ENCODE data around the gene DGKI.

DGKI gene

GRCh38 chr7:137626469-137627067 lies 220.2 kb downstream of the DGKI start:
- Histone ChIP-seq H3K27ac (ENCODE audit: low read length) (no peak overlapping the region), H3K36me3 (ENCODE audit: control insufficient read depth, low read depth, low read length) (no peaks in the 10 kb centered on the region), H3K4me1 (ENCODE audit: control insufficient read depth, low read depth, low read length) (no peaks in the 10 kb centered on the region), H3K9ac (ENCODE audit: low read length) (no peak overlapping the region), H3K27me3 (ENCODE audit: control insufficient read depth, insufficient read depth, low read length) (no peaks in the 10 kb centered on the region), H3K4me3 (ENCODE audit: low read length) (no peak overlapping the region), H3K9me3 (ENCODE audit: control insufficient read depth, low read depth, low read length) (no peaks in the 10 kb centered on the region)

GRCh38 chr7:137625197-137625596 lies 221.6 kb downstream of the DGKI start:
- Histone ChIP-seq H3K36me3 (ENCODE audit: control insufficient read depth, low read depth, low read length) (no peaks in the 10 kb centered on the region), H3K27ac (ENCODE audit: low read length) (no peak overlapping the region), H3K9me3 (ENCODE audit: control insufficient read depth, low read depth, low read length) (no peaks in the 10 kb centered on the region), H3K9ac (ENCODE audit: low read length) (no peak overlapping the region), H3K4me1 (ENCODE audit: control insufficient read depth, low read depth, low read length) (no peaks in the 10 kb centered on the region), H3K4me3 (ENCODE audit: low read length) (no peak overlapping the region), H3K27me3 (ENCODE audit: control insufficient read depth, insufficient read depth, low read length) (no peaks in the 10 kb centered on the region)

- no peak overlapping the region for H3K4me3 ChIP-seq (ENCODE audit: low read length)
- H3K9me3 ChIP-seq (ENCODE audit: control insufficient read depth, low read depth, low read length), result no peaks in the 10 kb centered on the region
- no peak overlapping the region for H3K9ac ChIP-seq (ENCODE audit: low read length)
- no peaks in the 10 kb centered on the region for H3K27me3 ChIP-seq (ENCODE audit: control insufficient read depth, insufficient read depth, low read length)
- H3K36me3 ChIP-seq (ENCODE audit: control insufficient read depth, low read depth, low read length), result no peaks in the 10 kb centered on the region
- H3K4me1 ChIP-seq (ENCODE audit: control insufficient read depth, low read depth, low read length), result peaks cover 5% of the 10 kb centered on the region
- H3K27ac ChIP-seq (ENCODE audit: low read length), result no peak overlapping the region
Observed at GRCh38 chr7:137619181-137619580, 227.6 kb downstream of the DGKI start.

- no peak overlapping the region for H3K27ac ChIP-seq (ENCODE audit: low read length)
- peaks cover 5% of the 10 kb centered on the region for H3K4me1 ChIP-seq (ENCODE audit: control insufficient read depth, low read depth, low read length)
- H3K27me3 ChIP-seq (ENCODE audit: control insufficient read depth, insufficient read depth, low read length), result no peaks in the 10 kb centered on the region
- no peak overlapping the region for H3K4me3 ChIP-seq (ENCODE audit: low read length)
- no peaks in the 10 kb centered on the region for H3K36me3 ChIP-seq (ENCODE audit: control insufficient read depth, low read depth, low read length)
- no peaks in the 10 kb centered on the region for H3K9me3 ChIP-seq (ENCODE audit: control insufficient read depth, low read depth, low read length)
- H3K9ac ChIP-seq (ENCODE audit: low read length), result no peak overlapping the region
Observed at GRCh38 chr7:137618748-137619147, 228.0 kb downstream of the DGKI start.

GRCh38 chr7:137613006-137613525 lies 233.7 kb downstream of the DGKI start:
- peaks cover 11% of the 10 kb centered on the region for H3K4me1 ChIP-seq (ENCODE audit: control insufficient read depth, low read depth, low read length)
- H3K27me3 ChIP-seq (ENCODE audit: control insufficient read depth, insufficient read depth, low read length), result no peaks in the 10 kb centered on the region
- H3K4me3 ChIP-seq (ENCODE audit: low read length), result no peak overlapping the region
- H3K9me3 ChIP-seq (ENCODE audit: control insufficient read depth, low read depth, low read length), result no peaks in the 10 kb centered on the region
- no peak overlapping the region for H3K27ac ChIP-seq (ENCODE audit: low read length)
- no peak overlapping the region for H3K9ac ChIP-seq (ENCODE audit: low read length)
- H3K36me3 ChIP-seq (ENCODE audit: control insufficient read depth, low read depth, low read length), result no peaks in the 10 kb centered on the region

GRCh38 chr7:137611606-137612005 lies 235.2 kb downstream of the DGKI start:
- H3K9ac ChIP-seq (ENCODE audit: low read length), result no peak overlapping the region
- no peaks in the 10 kb centered on the region for H3K36me3 ChIP-seq (ENCODE audit: control insufficient read depth, low read depth, low read length)
- no peak overlapping the region for H3K4me3 ChIP-seq (ENCODE audit: low read length)
- H3K27ac ChIP-seq (ENCODE audit: low read length), result no peak overlapping the region
- H3K27me3 ChIP-seq (ENCODE audit: control insufficient read depth, insufficient read depth, low read length), result no peaks in the 10 kb centered on the region
- peaks cover 6% of the 10 kb centered on the region for H3K4me1 ChIP-seq (ENCODE audit: control insufficient read depth, low read depth, low read length)
- H3K9me3 ChIP-seq (ENCODE audit: control insufficient read depth, low read depth, low read length), result no peaks in the 10 kb centered on the region

- Histone ChIP-seq H3K4me3 (ENCODE audit: low read length) (no peak overlapping the region), H3K4me1 (ENCODE audit: control insufficient read depth, low read depth, low read length) (peaks cover 6% of the 10 kb centered on the region), H3K36me3 (ENCODE audit: control insufficient read depth, low read depth, low read length) (no peaks in the 10 kb centered on the region), H3K9me3 (ENCODE audit: control insufficient read depth, low read depth, low read length) (no peaks in the 10 kb centered on the region), H3K27ac (ENCODE audit: low read length) (no peak overlapping the region), H3K9ac (ENCODE audit: low read length) (no peak overlapping the region), H3K27me3 (ENCODE audit: control insufficient read depth, insufficient read depth, low read length) (no peaks in the 10 kb centered on the region)
Observed at GRCh38 chr7:137609500-137609899, 237.3 kb downstream of the DGKI start.

GRCh38 chr7:137606061-137606674 lies 240.6 kb downstream of the DGKI start:
- Histone ChIP-seq H3K9ac (ENCODE audit: low read length) (no peak overlapping the region), H3K4me3 (ENCODE audit: low read length) (no peak overlapping the region), H3K27ac (ENCODE audit: low read length) (no peak overlapping the region), H3K27me3 (ENCODE audit: control insufficient read depth, insufficient read depth, low read length) (no peaks in the 10 kb centered on the region), H3K9me3 (ENCODE audit: control insufficient read depth, low read depth, low read length) (no peaks in the 10 kb centered on the region), H3K36me3 (ENCODE audit: control insufficient read depth, low read depth, low read length) (no peaks in the 10 kb centered on the region), H3K4me1 (ENCODE audit: control insufficient read depth, low read depth, low read length) (no peaks in the 10 kb centered on the region)

- no peaks in the 10 kb centered on the region for H3K36me3 ChIP-seq (ENCODE audit: control insufficient read depth, low read depth, low read length)
- H3K9ac ChIP-seq (ENCODE audit: low read length), result no peak overlapping the region
- H3K27me3 ChIP-seq (ENCODE audit: control insufficient read depth, insufficient read depth, low read length), result no peaks in the 10 kb centered on the region
- H3K4me3 ChIP-seq (ENCODE audit: low read length), result no peak overlapping the region
- H3K4me1 ChIP-seq (ENCODE audit: control insufficient read depth, low read depth, low read length), result no peaks in the 10 kb centered on the region
- no peaks in the 10 kb centered on the region for H3K9me3 ChIP-seq (ENCODE audit: control insufficient read depth, low read depth, low read length)
- no peak overlapping the region for H3K27ac ChIP-seq (ENCODE audit: low read length)
Observed at GRCh38 chr7:137603043-137603442, 243.7 kb downstream of the DGKI start.

- H3K9ac ChIP-seq (ENCODE audit: low read length), result no peak overlapping the region
- no peak overlapping the region for H3K4me3 ChIP-seq (ENCODE audit: low read length)
- H3K27me3 ChIP-seq (ENCODE audit: control insufficient read depth, insufficient read depth, low read length), result no peaks in the 10 kb centered on the region
- H3K27ac ChIP-seq (ENCODE audit: low read length), result no peak overlapping the region
- no peaks in the 10 kb centered on the region for H3K4me1 ChIP-seq (ENCODE audit: control insufficient read depth, low read depth, low read length)
- H3K36me3 ChIP-seq (ENCODE audit: control insufficient read depth, low read depth, low read length), result no peaks in the 10 kb centered on the region
- H3K9me3 ChIP-seq (ENCODE audit: control insufficient read depth, low read depth, low read length), result no peaks in the 10 kb centered on the region
Observed at GRCh38 chr7:137601642-137602041, 245.1 kb downstream of the DGKI start.

GRCh38 chr7:137597856-137598255 lies 248.9 kb downstream of the DGKI start:
- Histone ChIP-seq H3K9ac (ENCODE audit: low read length) (no peak overlapping the region), H3K9me3 (ENCODE audit: control insufficient read depth, low read depth, low read length) (no peaks in the 10 kb centered on the region), H3K4me3 (ENCODE audit: low read length) (no peak overlapping the region), H3K27ac (ENCODE audit: low read length) (no peak overlapping the region), H3K36me3 (ENCODE audit: control insufficient read depth, low read depth, low read length) (no peaks in the 10 kb centered on the region), H3K4me1 (ENCODE audit: control insufficient read depth, low read depth, low read length) (no peaks in the 10 kb centered on the region), H3K27me3 (ENCODE audit: control insufficient read depth, insufficient read depth, low read length) (no peaks in the 10 kb centered on the region)

GRCh38 chr7:137593115-137593711 lies 253.6 kb downstream of the DGKI start:
- Histone ChIP-seq H3K9me3 (ENCODE audit: control insufficient read depth, low read depth, low read length) (no peaks in the 10 kb centered on the region), H3K4me1 (ENCODE audit: control insufficient read depth, low read depth, low read length) (peaks cover 16% of the 10 kb centered on the region), H3K27me3 (ENCODE audit: control insufficient read depth, insufficient read depth, low read length) (no peaks in the 10 kb centered on the region), H3K9ac (ENCODE audit: low read length) (no peak overlapping the region), H3K27ac (ENCODE audit: low read length) (no peak overlapping the region), H3K4me3 (ENCODE audit: low read length) (no peak overlapping the region), H3K36me3 (ENCODE audit: control insufficient read depth, low read depth, low read length) (no peaks in the 10 kb centered on the region)

All from iPS-18a (cell line).